Liver (tissue), 3 donors: ENCODE results near the gene WDR11.

Experiments used
- ATF3 ChIP-seq: IDR thresholded peaks from 2 replicates; pipeline ENCODE4 v1.6.1; 2016; ENCODE audit warnings: antibody characterized with exemption
- EGR1 ChIP-seq, 2 donors: IDR thresholded peaks; 2 replicates each; pipeline ENCODE4 v1.6.1; 2016 to 2018; ENCODE audit warnings: antibody characterized with exemption in 2 of 2, low read depth in 2 of 2
- FOXA1 ChIP-seq: IDR thresholded peaks from 2 replicates; pipeline ENCODE4 v1.6.1; 2016; ENCODE audit warnings: antibody characterized with exemption
- GABPA ChIP-seq, 2 donors: IDR thresholded peaks in 1 of 2; conservative IDR thresholded peaks in 1 of 2; 2 replicates each; pipeline ENCODE4 v1.6.1; 2016; ENCODE audit warnings: antibody characterized with exemption in 2 of 2, mild to moderate bottlenecking in 1 of 2, moderate library complexity in 1 of 2
- HNF4A ChIP-seq, 2 donors: conservative IDR thresholded peaks; 2 replicates each; pipeline ENCODE4 v1.6.1; 2016; ENCODE audit warnings: antibody characterized with exemption in 2 of 2, mild to moderate bottlenecking in 2 of 2
- JUND ChIP-seq, 2 donors: IDR thresholded peaks; 2 replicates each; pipeline ENCODE4 v1.6.1; 2016; ENCODE audit warnings: antibody characterized with exemption in 2 of 2
- RAD21 ChIP-seq, 2 donors: IDR thresholded peaks; 2 replicates each; pipeline ENCODE4 v1.6.1; 2016; ENCODE audit warnings: antibody characterized with exemption in 2 of 2, mild to moderate bottlenecking in 2 of 2
- RXRA ChIP-seq, 2 donors: IDR thresholded peaks; 2 replicates each; pipeline ENCODE4 v1.6.1; 2017 to 2018; ENCODE audit warnings: antibody characterized with exemption in 2 of 2, mild to moderate bottlenecking in 1 of 2
- SP1 ChIP-seq: IDR thresholded peaks from 2 replicates; pipeline ENCODE4 v1.6.1; 2018; ENCODE audit warnings: antibody characterized with exemption, mild to moderate bottlenecking
- TAF1 ChIP-seq: conservative IDR thresholded peaks from 2 replicates; pipeline ENCODE4 v1.6.1; 2016; ENCODE audit warnings: antibody characterized with exemption, mild to moderate bottlenecking
- ZBTB33 ChIP-seq: IDR thresholded peaks from 2 replicates; pipeline ENCODE4 v1.6.1; 2016; ENCODE audit warnings: antibody characterized with exemption
- TF ChIP-seq, protein P1 (sequence below): fragments of 150-350 bp; IDR thresholded peaks from 2 replicates; pipeline ENCODE4 v1.5.1; 2017; ENCODE audit warnings: improper control_type of control experiment, low read depth, low read length; ENCODE audit not compliant: missing input control
- TF ChIP-seq, protein P2 (sequence below): IDR thresholded peaks from 2 replicates; pipeline ENCODE4 v1.6.1; 2016; ENCODE audit warnings: antibody characterized with exemption
- donor health status: healthy.
- donor health status: healthy.

- no peak for TF ChIP-seq SP1
- TF ChIP-seq, protein P1, sequence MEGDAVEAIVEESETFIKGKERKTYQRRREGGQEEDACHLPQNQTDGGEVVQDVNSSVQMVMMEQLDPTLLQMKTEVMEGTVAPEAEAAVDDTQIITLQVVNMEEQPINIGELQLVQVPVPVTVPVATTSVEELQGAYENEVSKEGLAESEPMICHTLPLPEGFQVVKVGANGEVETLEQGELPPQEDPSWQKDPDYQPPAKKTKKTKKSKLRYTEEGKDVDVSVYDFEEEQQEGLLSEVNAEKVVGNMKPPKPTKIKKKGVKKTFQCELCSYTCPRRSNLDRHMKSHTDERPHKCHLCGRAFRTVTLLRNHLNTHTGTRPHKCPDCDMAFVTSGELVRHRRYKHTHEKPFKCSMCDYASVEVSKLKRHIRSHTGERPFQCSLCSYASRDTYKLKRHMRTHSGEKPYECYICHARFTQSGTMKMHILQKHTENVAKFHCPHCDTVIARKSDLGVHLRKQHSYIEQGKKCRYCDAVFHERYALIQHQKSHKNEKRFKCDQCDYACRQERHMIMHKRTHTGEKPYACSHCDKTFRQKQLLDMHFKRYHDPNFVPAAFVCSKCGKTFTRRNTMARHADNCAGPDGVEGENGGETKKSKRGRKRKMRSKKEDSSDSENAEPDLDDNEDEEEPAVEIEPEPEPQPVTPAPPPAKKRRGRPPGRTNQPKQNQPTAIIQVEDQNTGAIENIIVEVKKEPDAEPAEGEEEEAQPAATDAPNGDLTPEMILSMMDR = no peak
- no peak for TF ChIP-seq RXRA (IDR thresholded peaks at IDR 0.05)
- TF ChIP-seq TAF1 = no peak
- no peak for TF ChIP-seq GABPA (IDR thresholded peaks at IDR 0.05 in 1 of 2, conservative IDR thresholded peaks at IDR 0.05 in 1 of 2)
- no peak for TF ChIP-seq JUND (IDR thresholded peaks at IDR 0.05)
- TF ChIP-seq, protein P2, sequence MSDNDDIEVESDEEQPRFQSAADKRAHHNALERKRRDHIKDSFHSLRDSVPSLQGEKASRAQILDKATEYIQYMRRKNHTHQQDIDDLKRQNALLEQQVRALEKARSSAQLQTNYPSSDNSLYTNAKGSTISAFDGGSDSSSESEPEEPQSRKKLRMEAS = no peak
- TF ChIP-seq HNF4A (conservative IDR thresholded peaks at IDR 0.05) = no peak
- TF ChIP-seq EGR1 (IDR thresholded peaks at IDR 0.05; ENCODE audit: low read depth in 2 of 2) = no peak
- TF ChIP-seq ZBTB33 = no peak
- no peak for TF ChIP-seq RAD21 (IDR thresholded peaks at IDR 0.05)
- no peak for TF ChIP-seq ATF3
- no peak for TF ChIP-seq FOXA1
Observed at GRCh38 chr10:120883071-120883470, 31.9 kb downstream of the WDR11 start.
